Keratinocyte (primary cell): Measurements from ENCODE around the gene ZNF467. TPM values are rescaled to one million over a fixed set of nuclear protein-coding genes. Genes with fewer than 3 reads are reported as not detected.

Experiments used
- DNase-seq: peaks from one replicate; pipeline ENCODE4 v3.0.0-alpha.2; 2011; ENCODE audit warnings: low read depth, missing footprints, low spot score
- FAIRE-seq: peaks from 2 replicates; lab custom pipeline; 2011; peaks lifted over from hg19 to GRCh38; lab: Jason Lieb, UNC
- H2AFZ ChIP-seq: 2 replicates; pipeline ENCODE4 v1.6.0; 2012; ENCODE audit warnings: low read length, control low read depth, inconsistent platforms; ENCODE audit not compliant: control insufficient read depth
- H3K27ac ChIP-seq: 2 replicates; pipeline ENCODE4 v1.5.1; 2011; ENCODE audit warnings: low read length; ENCODE audit not compliant: control insufficient read depth, insufficient read depth
- H3K27me3 ChIP-seq: 3 replicates; pipeline ENCODE4 v1.6.0; 2011; ENCODE audit warnings: low read length; ENCODE audit not compliant: control insufficient read depth, insufficient read depth; ENCODE audit errors: extremely low read depth
- H3K36me3 ChIP-seq, 2 experiments: 2 replicates in 1 of 2; 3 replicates in 1 of 2; pipeline ENCODE4 v1.5.1; 2011; ENCODE audit warnings: low read length in 2 of 2, mild to moderate bottlenecking in 1 of 2; ENCODE audit not compliant: control insufficient read depth in 2 of 2, insufficient read depth in 2 of 2; ENCODE audit errors: extremely low read depth in 1 of 2
- H3K4me1 ChIP-seq: 3 replicates; pipeline ENCODE4 v1.5.1; 2011; ENCODE audit warnings: low read length; ENCODE audit not compliant: control insufficient read depth, insufficient read depth; ENCODE audit errors: extremely low read depth
- H3K4me2 ChIP-seq: 3 replicates; pipeline ENCODE4 v1.6.0; 2011; ENCODE audit warnings: low read depth, low read length; ENCODE audit not compliant: control insufficient read depth, insufficient read depth; ENCODE audit errors: extremely low read depth
- H3K4me3 ChIP-seq, 3 experiments: fragments of 200-600 bp in 1 of 3; sonication (generic) in 1 of 3; 2 replicates in 2 of 3; 3 replicates in 1 of 3; pipeline ENCODE4 v1.5.1; 2011 to 2016; ENCODE audit warnings: low read length in 3 of 3, mild to moderate bottlenecking in 3 of 3, control low read depth in 2 of 3, inconsistent platforms in 1 of 3, low read depth in 1 of 3, mixed read lengths in 1 of 3, mixed run types in 1 of 3, moderate library complexity in 1 of 3; ENCODE audit not compliant: control insufficient read depth in 2 of 3, insufficient read depth in 2 of 3; ENCODE audit errors: extremely low read depth in 1 of 3
- H3K79me2 ChIP-seq: 2 replicates; pipeline ENCODE4 v1.6.0; 2012; ENCODE audit warnings: low read length; ENCODE audit not compliant: control insufficient read depth, insufficient read depth
- H3K9ac ChIP-seq: 3 replicates; pipeline ENCODE4 v1.6.0; 2011; ENCODE audit warnings: low read length; ENCODE audit not compliant: control insufficient read depth, insufficient read depth; ENCODE audit errors: extremely low read depth
- H3K9me1 ChIP-seq: 3 replicates; pipeline ENCODE4 v1.6.0; 2011; ENCODE audit warnings: low read length; ENCODE audit not compliant: control insufficient read depth, insufficient read depth; ENCODE audit errors: extremely low read depth
- H3K9me3 ChIP-seq: 2 replicates; pipeline ENCODE4 v1.5.1; 2012; ENCODE audit warnings: low read depth, low read length; ENCODE audit not compliant: control insufficient read depth
- H4K20me1 ChIP-seq: 3 replicates; pipeline ENCODE4 v1.6.0; 2011; ENCODE audit warnings: low read length; ENCODE audit not compliant: control insufficient read depth, insufficient read depth; ENCODE audit errors: extremely low read depth
- CTCF ChIP-seq, 3 experiments: IDR thresholded peaks in 1 of 3; conservative IDR thresholded peaks in 1 of 3; optimal IDR thresholded peaks in 1 of 3; 2 replicates in 2 of 3; 3 replicates in 1 of 3; pipeline versions ENCODE3 to v1.5.1; 2011; ENCODE audit warnings: low read length in 3 of 3, mild to moderate bottlenecking in 3 of 3, moderate library complexity in 2 of 3, control low read depth in 1 of 3, inconsistent platforms in 1 of 3; ENCODE audit not compliant: insufficient read depth in 2 of 3; ENCODE audit errors: extremely low read depth in 1 of 3
- EZH2 ChIP-seq: IDR thresholded peaks from one replicate; pipeline ENCODE4 v1.6.1; 2012; ENCODE audit warnings: inconsistent platforms, mild to moderate bottlenecking, low read length, moderate library complexity
- dilution Hi-C: fragments of 300-500 bp; cut with MboI; formaldehyde crosslinking; loops from one replicate; pipeline ENCODE4 v1.7.0; 2020; ENCODE audit warnings: low sequenced_read_pairs; ENCODE audit not compliant: extremely low pct_ligation_motif_present
- polyA plus RNA-seq, 5 experiments: library from polyadenylated mRNA; depleted of rRNA in 3 of 5; stranded (reverse) in 3 of 5; stranded (forward) in 1 of 5; unstranded in 1 of 5; fragments of >200 nt; gene quantifications; 1 replicate in 1 of 5; 2 replicates in 3 of 5; 3 replicates in 1 of 5; pipeline versions ENCODE4 v1.2.1 to v1.2.3, GENCODE V29; 2011 to 2012; ENCODE audit warnings: missing spikeins in 2 of 5, low read depth in 1 of 5, low replicate concordance in 1 of 5

The ZNF467 gene
- polyA plus RNA-seq, 1 donor (not counting 4 experiments of a cell fraction or from before 2014, with no cell fraction given), result 0.31 TPM

- no peak for DNase-seq
- dilution Hi-C loops, result no loop called here
These were observed 2.9 kb upstream of the ZNF467 start for GRCh38 chr7:149776289-149776688.

GRCh38 chr7:149775176-149775556 is 1.8 kb upstream of the ZNF467 start:
- Histone ChIP-seq H3K4me1 (no peaks in the 10 kb centered on the region), H3K79me2 (no peaks in the 10 kb centered on the region), H3K9me3 (no peaks in the 10 kb centered on the region), H3K9ac (no peak overlapping the region), H3K9me1 (no peaks in the 10 kb centered on the region), H3K4me3 (no peak overlapping the region), H3K4me2 (no peak overlapping the region), H2AFZ (no peak overlapping the region), H3K36me3 (no peaks in the 10 kb centered on the region), H3K27me3 (peaks cover 36% of the 10 kb centered on the region), H3K27ac (no peak overlapping the region), H4K20me1 (no peaks in the 10 kb centered on the region)
- FAIRE-seq (no peak), DNase-seq (no peak)
- TF ChIP-seq CTCF (optimal IDR thresholded peaks at IDR 0.05 in 1 of 3, IDR thresholded peaks at IDR 0.05 in 1 of 3, conservative IDR thresholded peaks at IDR 0.05 in 1 of 3; ENCODE audit: extremely low read depth in 1 of 3, insufficient read depth in 2 of 3, low read length in 3 of 3), result no peak
- no peak for TF ChIP-seq EZH2
- dilution Hi-C loops, result no loop called here

More at GRCh38 chr7:149776289-149776688, 2.9 kb upstream of the ZNF467 start:
- Histone ChIP-seq H2AFZ (no peak overlapping the region), H3K4me2 (no peak overlapping the region), H3K27ac (no peak overlapping the region), H3K9me3 (no peaks in the 10 kb centered on the region), H3K27me3 (peaks cover 36% of the 10 kb centered on the region), H3K9ac (no peak overlapping the region), H4K20me1 (no peaks in the 10 kb centered on the region), H3K4me1 (no peaks in the 10 kb centered on the region), H3K9me1 (no peaks in the 10 kb centered on the region), H3K36me3 (no peaks in the 10 kb centered on the region), H3K79me2 (no peaks in the 10 kb centered on the region), H3K4me3 (no peak overlapping the region)
- TF ChIP-seq EZH2, result no peak
- no peak for TF ChIP-seq CTCF (optimal IDR thresholded peaks at IDR 0.05 in 1 of 3, IDR thresholded peaks at IDR 0.05 in 1 of 3, conservative IDR thresholded peaks at IDR 0.05 in 1 of 3; ENCODE audit: extremely low read depth in 1 of 3, insufficient read depth in 2 of 3, low read length in 3 of 3)
- FAIRE-seq, result no peak
